HEK293 (cell line): ENCODE measurements around the gene KLHDC7A.

Experiments
- CTCF ChIA-PET: fragments of 350-600 bp; formaldehyde crosslinking; extraction: SDS; loops from one replicate; lab custom pipeline; 2021; ENCODE audit warnings: antibody characterized with exemption; lab: Yijun Ruan, JAX
- POLR2A ChIA-PET: fragments of 300-600 bp; formaldehyde crosslinking; extraction: SDS; loops from one replicate; lab custom pipeline; 2020; ENCODE audit warnings: antibody characterized with exemption, inconsistent platforms; lab: Yijun Ruan, JAX
- H3K27ac ChIP-seq: fragments of 200-500 bp; sonication (Bioruptor generic); 2 replicates; pipeline ENCODE4 v1.5.1; 2014; ENCODE audit warnings: low read depth, low read length, control low read depth, inconsistent platforms; ENCODE audit errors: extremely low read depth
- H3K36me3 ChIP-seq, 2 experiments: fragments of 200-500 bp in 1 of 2; sonication (Bioruptor generic) in 1 of 2; 1 replicate in 1 of 2; 2 replicates in 1 of 2; pipeline ENCODE4 v1.5.1; 2014 to 2017; ENCODE audit warnings: inconsistent platforms in 2 of 2, low read length in 2 of 2; ENCODE audit not compliant: control insufficient read depth in 2 of 2, insufficient read depth in 1 of 2
- H3K4me1 ChIP-seq: fragments of 200-500 bp; sonication (Bioruptor generic); 2 replicates; pipeline ENCODE4 v1.5.1; 2014; ENCODE audit warnings: mild to moderate bottlenecking, low read length, inconsistent platforms; ENCODE audit not compliant: control insufficient read depth, insufficient read depth
- H3K4me3 ChIP-seq: 2 replicates; pipeline ENCODE4 v1.5.1; 2011; ENCODE audit warnings: low read depth, mild to moderate bottlenecking, control low read depth, low read length, moderate library complexity
- H3K9me3 ChIP-seq: fragments of 200-500 bp; sonication (Bioruptor generic); 2 replicates; pipeline ENCODE4 v1.5.1; 2014; ENCODE audit warnings: low read depth, low read length, inconsistent platforms; ENCODE audit not compliant: control insufficient read depth, insufficient read depth
- GLI4 ChIP-seq: fragments of 450-650 bp; formaldehyde crosslinking; IDR thresholded peaks from 2 replicates; pipeline ENCODE4 v1.5.1; 2016; ENCODE audit warnings: missing biosample characterization, missing genetic modification characterization
- GLIS2 ChIP-seq: fragments of 450-650 bp; formaldehyde crosslinking; IDR thresholded peaks from 2 replicates; pipeline ENCODE4 v1.5.1; 2016; ENCODE audit warnings: missing biosample characterization, missing genetic modification characterization
- SCRT1 ChIP-seq: fragments of 450-650 bp; formaldehyde crosslinking; IDR thresholded peaks from 2 replicates; pipeline ENCODE4 v1.5.1; 2016; ENCODE audit warnings: missing biosample characterization, missing genetic modification characterization, borderline replicate concordance
- ZBTB1 ChIP-seq: fragments of 450-650 bp; formaldehyde crosslinking; IDR thresholded peaks from 2 replicates; pipeline ENCODE4 v1.5.1; 2016; ENCODE audit warnings: missing biosample characterization, missing genetic modification characterization
- ZBTB8A ChIP-seq: fragments of 450-650 bp; formaldehyde crosslinking; IDR thresholded peaks from 2 replicates; pipeline ENCODE4 v1.5.1; 2016; ENCODE audit warnings: missing biosample characterization, missing genetic modification characterization
- ZNF114 ChIP-seq: fragments of 450-650 bp; formaldehyde crosslinking; IDR thresholded peaks from 2 replicates; pipeline ENCODE4 v1.5.0; 2017; ENCODE audit warnings: missing biosample characterization, missing genetic modification characterization
- ZNF138 ChIP-seq: fragments of 450-650 bp; formaldehyde crosslinking; IDR thresholded peaks from 2 replicates; pipeline ENCODE4 v1.5.1; 2016; ENCODE audit warnings: missing biosample characterization, missing genetic modification characterization, borderline replicate concordance
- ZNF157 ChIP-seq: fragments of 450-650 bp; formaldehyde crosslinking; IDR thresholded peaks from 2 replicates; pipeline ENCODE4 v1.5.1; 2016; ENCODE audit warnings: missing biosample characterization, missing genetic modification characterization
- ZNF24 ChIP-seq: fragments of 450-650 bp; formaldehyde crosslinking; IDR thresholded peaks from 2 replicates; pipeline ENCODE4 v1.5.1; 2016; ENCODE audit warnings: missing biosample characterization, missing genetic modification characterization
- ZNF311 ChIP-seq: fragments of 450-650 bp; formaldehyde crosslinking; IDR thresholded peaks from 2 replicates; pipeline ENCODE4 v1.5.1; 2017; ENCODE audit warnings: missing biosample characterization, missing genetic modification characterization, borderline replicate concordance
- ZNF341 ChIP-seq: fragments of 450-650 bp; formaldehyde crosslinking; IDR thresholded peaks from 2 replicates; pipeline ENCODE4; 2016; ENCODE audit warnings: low read depth, missing biosample characterization, missing genetic modification characterization
- ZNF416 ChIP-seq: fragments of 450-650 bp; formaldehyde crosslinking; IDR thresholded peaks from 2 replicates; pipeline ENCODE4 v1.5.1; 2016; ENCODE audit warnings: missing biosample characterization, missing genetic modification characterization
- ZNF654 ChIP-seq: fragments of 450-650 bp; formaldehyde crosslinking; IDR thresholded peaks from 2 replicates; pipeline ENCODE4 v1.5.1; 2016; ENCODE audit warnings: low read depth, missing biosample characterization, missing genetic modification characterization
- ZNF664 ChIP-seq: fragments of 450-650 bp; formaldehyde crosslinking; IDR thresholded peaks from 2 replicates; pipeline ENCODE4 v1.5.1; 2016; ENCODE audit warnings: missing biosample characterization, missing genetic modification characterization
- ZNF677 ChIP-seq: fragments of 450-650 bp; IDR thresholded peaks from 2 replicates; pipeline ENCODE4 v1.5.0; 2018; ENCODE audit warnings: missing biosample characterization, mild to moderate bottlenecking, missing genetic modification characterization, moderate library complexity
- ZNF707 ChIP-seq: fragments of 450-650 bp; formaldehyde crosslinking; IDR thresholded peaks from 2 replicates; pipeline ENCODE4 v1.5.1; 2016; ENCODE audit warnings: missing biosample characterization, missing genetic modification characterization
- ZNF777 ChIP-seq: fragments of 450-650 bp; formaldehyde crosslinking; IDR thresholded peaks from 2 replicates; pipeline ENCODE4 v1.5.1; 2017; ENCODE audit warnings: missing biosample characterization, missing genetic modification characterization, borderline replicate concordance
- ZSCAN30 ChIP-seq: fragments of 450-650 bp; IDR thresholded peaks from 2 replicates; pipeline ENCODE4 v1.5.1; 2018; ENCODE audit warnings: missing biosample characterization, mild to moderate bottlenecking, missing genetic modification characterization, moderate library complexity
- TF ChIP-seq, protein P1 (sequence below): fragments of 450-650 bp; formaldehyde crosslinking; IDR thresholded peaks from 2 replicates; pipeline ENCODE4 v1.5.1; 2016; ENCODE audit warnings: missing biosample characterization, missing genetic modification characterization
- TF ChIP-seq, protein P2 (sequence below): fragments of 450-650 bp; formaldehyde crosslinking; IDR thresholded peaks from 2 replicates; pipeline ENCODE4 v1.5.1; 2016; ENCODE audit warnings: missing biosample characterization, missing genetic modification characterization
- TF ChIP-seq, protein P3 (sequence below): fragments of 450-650 bp; formaldehyde crosslinking; IDR thresholded peaks from 2 replicates; pipeline ENCODE4 v1.5.1; 2016; ENCODE audit warnings: missing biosample characterization, missing genetic modification characterization
- TF ChIP-seq, protein P4 (sequence below): fragments of 450-650 bp; formaldehyde crosslinking; IDR thresholded peaks from 2 replicates; pipeline ENCODE4 v1.5.1; 2017; ENCODE audit warnings: missing biosample characterization, missing genetic modification characterization
- TF ChIP-seq, protein P5 (sequence below): fragments of 450-650 bp; formaldehyde crosslinking; IDR thresholded peaks from 2 replicates; pipeline ENCODE4 v1.5.1; 2016; ENCODE audit warnings: missing biosample characterization, missing genetic modification characterization

The KLHDC7A gene

DNA sequence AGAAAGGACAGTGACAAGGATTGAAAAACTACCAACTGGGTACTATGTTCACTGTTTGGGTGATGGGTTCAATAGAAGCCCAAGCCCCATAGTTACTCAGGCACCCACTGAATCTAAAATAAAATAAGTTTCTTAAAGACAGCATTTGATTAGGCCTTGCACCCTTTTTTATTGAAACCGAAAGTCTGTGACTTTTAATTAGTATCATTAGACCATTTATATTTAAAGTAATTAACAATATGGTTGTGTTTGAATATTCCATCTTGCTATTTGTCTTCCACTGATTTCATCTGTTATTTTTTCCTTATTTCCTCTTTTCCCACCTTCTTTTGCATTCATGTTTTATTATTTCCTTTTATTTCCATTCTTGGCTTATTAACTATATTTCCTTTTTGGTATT lies 27.4 kb downstream of the KLHDC7A start:
- no peak overlapping the region for H3K27ac ChIP-seq
- H3K4me1 ChIP-seq: no peaks in the 10 kb centered on the region
- no peaks in the 10 kb centered on the region for H3K9me3 ChIP-seq
- H3K4me3 ChIP-seq: no peak overlapping the region
- CTCF ChIA-PET: interaction anchor here (0.7 kb wide), 1 partner anchor 170 kb away, joined by 3 read pairs; no protein-coding TSS in a partner anchor
- POLR2A ChIA-PET: no interaction called here
- TF ChIP-seq SCRT1 (tag by site-specific recombination) (no peak), GLI4 (tag by site-specific recombination) (no peak), ZNF157 (tag by site-specific recombination) (no peak), ZNF777 (tag by site-specific recombination) (no peak), ZBTB8A (tag by site-specific recombination) (no peak), GLIS2 (tag by site-specific recombination) (no peak), ZNF677 (no peak)
- TF ChIP-seq, protein P1, sequence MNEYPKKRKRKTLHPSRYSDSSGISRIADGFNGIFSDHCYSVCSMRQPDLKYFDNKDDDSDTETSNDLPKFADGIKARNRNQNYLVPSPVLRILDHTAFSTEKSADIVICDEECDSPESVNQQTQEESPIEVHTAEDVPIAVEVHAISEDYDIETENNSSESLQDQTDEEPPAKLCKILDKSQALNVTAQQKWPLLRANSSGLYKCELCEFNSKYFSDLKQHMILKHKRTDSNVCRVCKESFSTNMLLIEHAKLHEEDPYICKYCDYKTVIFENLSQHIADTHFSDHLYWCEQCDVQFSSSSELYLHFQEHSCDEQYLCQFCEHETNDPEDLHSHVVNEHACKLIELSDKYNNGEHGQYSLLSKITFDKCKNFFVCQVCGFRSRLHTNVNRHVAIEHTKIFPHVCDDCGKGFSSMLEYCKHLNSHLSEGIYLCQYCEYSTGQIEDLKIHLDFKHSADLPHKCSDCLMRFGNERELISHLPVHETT (tag by site-specific recombination): no peak
- TF ChIP-seq, protein P2, sequence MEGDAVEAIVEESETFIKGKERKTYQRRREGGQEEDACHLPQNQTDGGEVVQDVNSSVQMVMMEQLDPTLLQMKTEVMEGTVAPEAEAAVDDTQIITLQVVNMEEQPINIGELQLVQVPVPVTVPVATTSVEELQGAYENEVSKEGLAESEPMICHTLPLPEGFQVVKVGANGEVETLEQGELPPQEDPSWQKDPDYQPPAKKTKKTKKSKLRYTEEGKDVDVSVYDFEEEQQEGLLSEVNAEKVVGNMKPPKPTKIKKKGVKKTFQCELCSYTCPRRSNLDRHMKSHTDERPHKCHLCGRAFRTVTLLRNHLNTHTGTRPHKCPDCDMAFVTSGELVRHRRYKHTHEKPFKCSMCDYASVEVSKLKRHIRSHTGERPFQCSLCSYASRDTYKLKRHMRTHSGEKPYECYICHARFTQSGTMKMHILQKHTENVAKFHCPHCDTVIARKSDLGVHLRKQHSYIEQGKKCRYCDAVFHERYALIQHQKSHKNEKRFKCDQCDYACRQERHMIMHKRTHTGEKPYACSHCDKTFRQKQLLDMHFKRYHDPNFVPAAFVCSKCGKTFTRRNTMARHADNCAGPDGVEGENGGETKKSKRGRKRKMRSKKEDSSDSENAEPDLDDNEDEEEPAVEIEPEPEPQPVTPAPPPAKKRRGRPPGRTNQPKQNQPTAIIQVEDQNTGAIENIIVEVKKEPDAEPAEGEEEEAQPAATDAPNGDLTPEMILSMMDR (tag by site-specific recombination): no peak
- TF ChIP-seq, protein P3, sequence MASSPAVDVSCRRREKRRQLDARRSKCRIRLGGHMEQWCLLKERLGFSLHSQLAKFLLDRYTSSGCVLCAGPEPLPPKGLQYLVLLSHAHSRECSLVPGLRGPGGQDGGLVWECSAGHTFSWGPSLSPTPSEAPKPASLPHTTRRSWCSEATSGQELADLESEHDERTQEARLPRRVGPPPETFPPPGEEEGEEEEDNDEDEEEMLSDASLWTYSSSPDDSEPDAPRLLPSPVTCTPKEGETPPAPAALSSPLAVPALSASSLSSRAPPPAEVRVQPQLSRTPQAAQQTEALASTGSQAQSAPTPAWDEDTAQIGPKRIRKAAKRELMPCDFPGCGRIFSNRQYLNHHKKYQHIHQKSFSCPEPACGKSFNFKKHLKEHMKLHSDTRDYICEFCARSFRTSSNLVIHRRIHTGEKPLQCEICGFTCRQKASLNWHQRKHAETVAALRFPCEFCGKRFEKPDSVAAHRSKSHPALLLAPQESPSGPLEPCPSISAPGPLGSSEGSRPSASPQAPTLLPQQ (tag by site-specific recombination): no peak
- TF ChIP-seq, all 188 proteins: peak for 0
- no peaks in the 10 kb centered on the region for H3K36me3 ChIP-seq

DNA sequence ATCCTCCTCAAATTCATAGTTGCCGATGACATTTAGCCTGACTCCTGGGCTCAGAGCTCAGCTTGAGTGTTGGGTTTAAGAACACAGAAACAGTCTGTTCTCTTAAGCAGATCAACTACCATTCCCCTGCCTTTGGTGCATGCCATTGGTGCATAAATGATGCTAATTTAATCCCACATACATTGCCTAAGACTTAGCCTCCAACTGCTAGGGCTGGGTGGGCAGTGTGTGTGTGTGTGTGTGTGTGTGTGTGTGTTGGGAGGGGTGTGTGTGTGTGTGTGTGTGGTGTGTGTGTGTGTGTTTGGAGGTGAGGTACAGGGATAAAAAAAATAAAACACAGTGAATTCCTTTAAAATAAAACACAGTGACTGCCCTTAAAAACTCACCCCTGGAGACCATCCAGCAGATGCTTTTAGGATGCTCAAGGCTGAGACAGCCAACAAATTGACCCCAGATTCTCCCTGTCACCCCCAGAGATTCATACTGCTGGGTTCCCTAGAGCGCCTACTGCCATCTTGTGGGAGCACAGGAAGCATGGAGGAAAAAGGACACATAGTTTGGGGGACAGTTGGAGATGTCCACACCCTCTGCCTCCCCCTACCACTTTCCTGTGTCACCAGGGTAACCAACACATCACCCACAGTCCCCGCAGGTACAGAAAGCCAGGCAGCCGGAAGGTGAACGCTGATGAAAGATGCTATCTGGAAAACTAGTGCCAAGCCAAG lies 30.6 kb downstream of the KLHDC7A start:
- CTCF ChIA-PET: interaction anchor here (0.8 to 1.0 kb wide), 3 partner anchors 10 to 45 kb away, joined by 3 to 4 read pairs (median 3); no protein-coding TSS in a partner anchor
- no peaks in the 10 kb centered on the region for H3K9me3 ChIP-seq
- H3K4me3 ChIP-seq: no peak overlapping the region
- H3K27ac ChIP-seq: no peak overlapping the region
- TF ChIP-seq, protein P4, sequence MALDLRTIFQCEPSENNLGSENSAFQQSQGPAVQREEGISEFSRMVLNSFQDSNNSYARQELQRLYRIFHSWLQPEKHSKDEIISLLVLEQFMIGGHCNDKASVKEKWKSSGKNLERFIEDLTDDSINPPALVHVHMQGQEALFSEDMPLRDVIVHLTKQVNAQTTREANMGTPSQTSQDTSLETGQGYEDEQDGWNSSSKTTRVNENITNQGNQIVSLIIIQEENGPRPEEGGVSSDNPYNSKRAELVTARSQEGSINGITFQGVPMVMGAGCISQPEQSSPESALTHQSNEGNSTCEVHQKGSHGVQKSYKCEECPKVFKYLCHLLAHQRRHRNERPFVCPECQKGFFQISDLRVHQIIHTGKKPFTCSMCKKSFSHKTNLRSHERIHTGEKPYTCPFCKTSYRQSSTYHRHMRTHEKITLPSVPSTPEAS (tag by site-specific recombination): peak; percentile 58
- TF ChIP-seq ZNF664: no peak
- H3K4me1 ChIP-seq: no peaks in the 10 kb centered on the region
- POLR2A ChIA-PET: no interaction called here
- no peaks in the 10 kb centered on the region for H3K36me3 ChIP-seq

DNA sequence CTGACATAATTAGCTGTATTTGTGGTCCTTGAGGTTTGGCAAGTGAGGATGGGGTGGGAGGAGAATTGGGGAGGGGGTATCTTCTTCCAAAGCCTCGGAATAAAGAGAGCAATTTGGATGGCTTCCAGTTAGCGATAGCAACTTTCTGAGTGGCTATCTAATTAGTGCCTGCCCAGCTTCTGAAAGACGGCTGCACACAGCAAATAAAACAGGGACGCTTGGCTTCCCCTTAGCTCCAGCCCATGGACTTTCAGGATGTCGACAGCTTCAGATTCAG lies 31.1 kb downstream of the KLHDC7A start:
- CTCF ChIA-PET: interaction anchor here (0.6 to 0.9 kb wide), 2 partner anchors 43 to 44 kb away, joined by 3 read pairs; no protein-coding TSS in a partner anchor
- POLR2A ChIA-PET: no interaction called here
- no peaks in the 10 kb centered on the region for H3K9me3 ChIP-seq
- H3K36me3 ChIP-seq: no peaks in the 10 kb centered on the region
- H3K4me1 ChIP-seq: no peaks in the 10 kb centered on the region
- no peak overlapping the region for H3K4me3 ChIP-seq
- H3K27ac ChIP-seq: no peak overlapping the region
- no peak for TF ChIP-seq ZBTB1
- TF ChIP-seq ZNF138 (tag by site-specific recombination): no peak
- TF ChIP-seq ZNF707 (tag by site-specific recombination): no peak
- TF ChIP-seq, protein P5, sequence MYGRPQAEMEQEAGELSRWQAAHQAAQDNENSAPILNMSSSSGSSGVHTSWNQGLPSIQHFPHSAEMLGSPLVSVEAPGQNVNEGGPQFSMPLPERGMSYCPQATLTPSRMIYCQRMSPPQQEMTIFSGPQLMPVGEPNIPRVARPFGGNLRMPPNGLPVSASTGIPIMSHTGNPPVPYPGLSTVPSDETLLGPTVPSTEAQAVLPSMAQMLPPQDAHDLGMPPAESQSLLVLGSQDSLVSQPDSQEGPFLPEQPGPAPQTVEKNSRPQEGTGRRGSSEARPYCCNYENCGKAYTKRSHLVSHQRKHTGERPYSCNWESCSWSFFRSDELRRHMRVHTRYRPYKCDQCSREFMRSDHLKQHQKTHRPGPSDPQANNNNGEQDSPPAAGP (tag by site-specific recombination): no peak
- no peak for TF ChIP-seq ZNF654 (tag by site-specific recombination)
- no peak for TF ChIP-seq ZNF311 (tag by site-specific recombination)
- TF ChIP-seq, protein P2 (tag by site-specific recombination): no peak
- no peak for TF ChIP-seq ZSCAN30
- TF ChIP-seq ZNF24 (tag by site-specific recombination): no peak
- no peak for TF ChIP-seq ZNF114 (tag by site-specific recombination)
- TF ChIP-seq ZNF416 (tag by site-specific recombination): no peak
- TF ChIP-seq ZNF341 (tag by site-specific recombination): no peak
